NCI-H1092 (cell line): ENCODE results near the gene CMKLR1.

ENCODE experiments used
- DNase-seq: peaks from one replicate; lab custom pipeline; 2025; lab: John Stamatoyannopoulos, UW

Gene CMKLR1

GRCh38 chr12:108298761-108299275 is 40.3 kb downstream of the CMKLR1 start:
- no peak for DNase-seq

- DNase-seq, result no peak
These were observed 41.0 kb downstream of the CMKLR1 start for GRCh38 chr12:108297895-108298760.

GRCh38 chr12:108297424-108297823 is 41.7 kb downstream of the CMKLR1 start:
- no peak for DNase-seq

- DNase-seq, result no peak
These were observed 42.2 kb downstream of the CMKLR1 start for GRCh38 chr12:108296945-108297344.

- DNase-seq, result no peak
These were observed 43.5 kb downstream of the CMKLR1 start for GRCh38 chr12:108295641-108296040.

- DNase-seq, result no peak
These were observed 49.6 kb downstream of the CMKLR1 start for GRCh38 chr12:108289350-108290161.

- DNase-seq, result no peak
These were observed 51.9 kb downstream of the CMKLR1 start for GRCh38 chr12:108287227-108287626.

- no peak for DNase-seq
These were observed 54.1 kb downstream of the CMKLR1 start for GRCh38 chr12:108285016-108285415.

GRCh38 chr12:108284163-108284562 is 54.9 kb downstream of the CMKLR1 start:
- DNase-seq, result no peak

- DNase-seq, result no peak
These were observed 56.4 kb downstream of the CMKLR1 start for GRCh38 chr12:108282676-108283075.

- DNase-seq, result no peak
These were observed 57.0 kb downstream of the CMKLR1 start for GRCh38 chr12:108282160-108282559.

GRCh38 chr12:108277613-108278012 is 61.5 kb downstream of the CMKLR1 start:
- no peak for DNase-seq

GRCh38 chr12:108273217-108273616 is 65.9 kb downstream of the CMKLR1 start:
- no peak for DNase-seq

- DNase-seq, result no peak
These were observed 66.9 kb downstream of the CMKLR1 start for GRCh38 chr12:108271951-108272872.

GRCh38 chr12:108270849-108271143 is 68.3 kb downstream of the CMKLR1 start:
- DNase-seq, result no peak

GRCh38 chr12:108270035-108270848 is 68.9 kb downstream of the CMKLR1 start:
- DNase-seq, result no peak

- no peak for DNase-seq
These were observed 69.9 kb downstream of the CMKLR1 start for GRCh38 chr12:108269224-108269623.

GRCh38 chr12:108268397-108268796 is 70.7 kb downstream of the CMKLR1 start:
- DNase-seq, result no peak

GRCh38 chr12:108267450-108267849 is 71.7 kb downstream of the CMKLR1 start:
- DNase-seq, result no peak

GRCh38 chr12:108266131-108266530 is 73.0 kb downstream of the CMKLR1 start:
- no peak for DNase-seq

- DNase-seq, result no peak
These were observed 73.6 kb downstream of the CMKLR1 start for GRCh38 chr12:108265505-108265904.
